Stimulated activated CD4-positive, alpha-beta T cell treated with anti-CD3 and anti-CD28 coated beads, Interleukin-15, amount 100 ng/mL, for 48 hours (primary cell): ENCODE measurements around the gene PAPOLB.
A peak's percentile ranks its signal among the peaks of the same experiment; 100 is the strongest.
"Not testable (repeated sequence)": the region's sequence is repeated elsewhere in the genome, so short reads cannot be mapped to it uniquely, and the experiment has no call there.

Experiments used
- DNase-seq, 2 donors: peaks; one replicate each; pipeline ENCODE4 v3.0.0-alpha.2; 2020; ENCODE audit warnings: low read depth in 2 of 2

Gene PAPOLB

DNA sequence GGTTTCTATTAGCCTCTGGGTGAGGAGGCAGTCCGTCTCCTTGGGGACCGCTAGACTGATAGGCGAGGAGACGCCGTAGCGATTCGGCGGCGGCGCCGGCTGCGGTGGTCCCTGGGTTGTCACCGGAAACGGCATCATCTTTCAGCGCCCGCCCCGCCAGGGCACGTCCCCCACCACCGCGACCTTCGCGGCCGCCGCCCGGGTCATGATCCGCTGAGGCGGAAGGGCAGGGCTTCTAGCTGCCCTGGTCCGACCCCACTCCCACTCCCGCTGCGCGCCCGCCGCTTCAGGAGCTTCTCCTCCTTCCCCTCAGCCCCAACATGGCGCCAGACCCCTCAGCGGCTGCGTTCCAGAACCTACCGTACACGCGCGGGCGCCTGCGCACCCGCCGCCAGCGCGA, at the start of gene PAPOLB:
Gene PAPOLB, minus strand, starts transcription at position 358 of the 400 bp plus-strand sequence. Its CDS starts 220 bp downstream, at position 138.
- DNase-seq = no peak

DNA sequence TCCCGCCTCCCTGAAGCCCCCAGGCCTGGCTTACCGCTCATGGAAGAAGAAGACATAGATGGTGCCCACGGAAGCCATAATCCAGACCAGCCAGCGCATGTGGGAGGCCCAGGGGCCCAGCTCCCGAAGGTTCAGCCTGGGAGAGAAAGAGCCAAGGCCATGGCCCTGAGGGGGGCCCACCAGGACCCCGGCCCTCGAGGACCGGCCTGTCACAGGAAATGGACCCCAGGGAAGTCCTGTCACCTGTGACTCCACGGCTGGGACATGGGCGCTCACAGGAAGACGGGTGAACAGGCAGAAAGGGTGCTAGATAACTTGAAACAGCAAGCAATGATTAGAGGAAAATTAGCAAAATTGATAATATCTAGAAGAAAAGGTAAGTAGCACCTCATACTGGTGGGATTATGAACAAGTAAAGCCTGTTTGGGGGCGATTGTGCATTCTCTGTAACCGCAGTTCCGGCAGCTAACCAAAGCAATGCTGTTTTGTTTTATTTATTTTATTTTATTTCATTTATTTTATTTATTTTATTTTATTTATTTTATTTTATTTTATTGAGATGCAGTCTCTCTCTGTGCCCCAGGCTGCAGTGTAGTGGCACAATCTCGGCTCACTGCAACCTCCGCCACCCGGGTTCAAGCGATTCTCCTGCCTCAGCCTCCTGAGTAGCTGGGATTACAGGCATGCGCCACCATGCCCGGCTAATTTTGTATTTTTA, 49.4 kb upstream of the PAPOLB start:
- no peak for DNase-seq

- no peak for DNase-seq
Measured at GRCh38 chr7:4906682-4907081, 44.9 kb upstream of the PAPOLB start.

DNA sequence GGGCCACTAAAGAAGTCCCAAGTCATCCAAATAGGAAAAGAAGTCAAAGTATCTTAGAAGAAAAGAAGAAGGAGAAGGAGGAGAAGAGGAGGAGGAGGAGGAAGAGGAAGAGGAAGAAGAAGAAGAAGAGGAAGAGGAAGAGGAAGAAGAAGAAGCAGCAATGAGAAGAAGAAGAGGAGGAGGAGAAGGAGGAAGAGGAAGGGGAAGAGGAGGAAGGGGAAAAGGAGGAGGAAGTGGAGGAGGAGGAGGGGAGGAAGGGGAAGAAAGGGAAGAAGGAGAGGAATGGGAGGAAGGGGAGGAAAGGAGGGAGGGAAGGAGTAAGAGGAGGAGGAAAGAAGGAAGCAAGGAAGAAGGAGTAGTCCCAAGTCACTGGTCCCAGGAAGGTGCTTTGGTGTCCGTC, 43.3 kb upstream of the PAPOLB start:
- no peak for DNase-seq

- no peak for DNase-seq
Measured at GRCh38 chr7:4904346-4904745, 42.5 kb upstream of the PAPOLB start.

DNA sequence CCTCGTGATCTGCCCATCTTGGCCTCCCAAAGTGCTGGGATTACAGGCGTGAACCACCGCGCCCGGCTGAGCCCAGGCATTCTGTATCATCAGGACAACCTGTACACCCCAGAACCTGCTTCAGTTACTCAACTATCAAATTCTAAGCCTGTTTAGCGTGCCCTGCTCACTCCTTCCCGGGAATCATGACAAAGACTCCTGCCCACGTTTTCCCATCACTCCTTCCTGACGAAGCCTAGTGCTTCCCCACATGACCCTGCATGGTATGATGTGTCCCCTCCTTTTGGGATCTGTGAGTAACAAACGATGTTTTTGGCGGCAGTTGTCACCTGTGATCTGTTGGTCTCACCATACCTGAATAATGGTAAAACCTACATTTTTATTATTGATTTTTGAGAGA, 33.9 kb upstream of the PAPOLB start:
- no peak for DNase-seq

- no peak for DNase-seq
Measured at GRCh38 chr7:4894482-4894881, 32.7 kb upstream of the PAPOLB start.

GRCh38 chr7:4893929-4894475, 32.2 kb upstream of the PAPOLB start:
- no peak for DNase-seq

GRCh38 chr7:4893188-4893587, 31.4 kb upstream of the PAPOLB start:
- DNase-seq = not testable (repeated sequence)

- not testable (repeated sequence) for DNase-seq
Measured at GRCh38 chr7:4891522-4891921, 29.7 kb upstream of the PAPOLB start.

- DNase-seq = no peak
Measured at GRCh38 chr7:4889682-4890081, 27.9 kb upstream of the PAPOLB start.

- DNase-seq = no peak
Measured at GRCh38 chr7:4888161-4888560, 26.3 kb upstream of the PAPOLB start.

- no peak for DNase-seq
Measured at GRCh38 chr7:4886671-4887070, 24.8 kb upstream of the PAPOLB start.

DNA sequence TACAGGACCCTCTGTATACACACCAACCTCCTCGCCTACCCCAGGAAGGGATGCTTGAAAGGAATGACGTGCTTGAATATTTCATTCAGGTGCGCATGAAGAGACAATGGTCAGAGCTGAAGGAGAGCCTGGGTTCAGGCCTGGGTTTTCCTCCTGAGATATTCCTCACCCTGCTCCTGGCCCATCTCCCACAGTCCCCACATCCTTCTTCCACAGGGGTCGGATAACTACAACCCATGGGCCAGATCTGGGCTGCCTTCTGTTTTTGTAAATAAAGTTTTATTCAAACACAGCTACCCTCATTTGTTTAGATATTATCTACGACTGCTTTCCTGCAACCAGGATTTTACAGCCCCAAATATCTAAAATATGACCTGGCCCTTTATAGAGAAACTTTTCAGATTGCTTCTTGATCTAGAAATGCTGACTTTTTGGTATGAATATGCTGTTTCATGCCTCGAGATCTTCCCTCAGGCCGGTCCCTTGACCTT, 23.5 kb upstream of the PAPOLB start:
- DNase-seq = no peak

- DNase-seq = no peak
Measured at GRCh38 chr7:4884164-4884563, 22.3 kb upstream of the PAPOLB start.

DNA sequence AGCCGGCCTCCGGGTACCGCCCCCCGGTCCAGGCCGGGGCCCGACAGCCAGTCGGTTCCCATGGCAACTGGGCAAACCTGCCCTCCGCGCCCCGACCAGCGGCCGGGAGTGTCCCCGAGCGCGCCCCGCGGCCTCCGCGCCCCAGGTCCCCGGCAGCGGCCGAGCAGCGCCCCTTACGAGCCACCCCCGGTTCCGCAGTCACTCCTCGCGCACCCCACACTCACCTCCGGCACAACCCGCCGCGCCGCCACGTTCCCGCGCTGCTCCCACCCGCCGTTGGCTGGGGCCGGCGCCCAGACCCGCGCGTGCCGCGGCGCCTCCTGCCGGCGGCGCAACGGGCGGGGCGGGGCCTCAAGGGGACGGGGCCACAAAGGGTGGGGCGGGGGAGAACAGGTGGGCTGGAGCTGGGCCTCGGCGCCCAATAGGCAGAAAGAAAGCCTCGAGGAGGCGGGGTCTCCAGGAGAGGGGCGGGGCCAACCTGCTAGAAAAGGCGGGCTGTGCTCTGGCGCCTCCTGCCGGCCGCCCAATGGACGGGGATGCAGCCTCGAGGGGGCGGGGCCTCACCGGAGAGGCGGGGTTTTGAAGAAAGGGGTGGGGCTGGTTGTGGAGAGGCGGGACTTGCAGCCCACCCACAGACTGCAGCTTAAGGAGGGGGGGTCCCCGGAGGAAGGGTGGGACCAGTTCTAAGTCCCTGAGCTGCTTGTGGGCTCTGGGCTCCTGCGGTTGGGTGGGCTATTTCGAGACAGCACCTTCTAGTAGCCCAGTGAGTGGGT, 21.7 kb upstream of the PAPOLB start, which contains the start of gene RADIL:
Gene RADIL, minus strand, starts transcription at position 345 of the 773 bp plus-strand sequence. CDS start 5,577 bp downstream, outside the sequence.
- DNase-seq = peak; percentile 91 to 93

GRCh38 chr7:4883033-4883371, 21.2 kb upstream of the PAPOLB start:
- DNase-seq = no peak

- DNase-seq = no peak
Measured at GRCh38 chr7:4882169-4883032, 20.6 kb upstream of the PAPOLB start.

GRCh38 chr7:4880218-4880617, 18.4 kb upstream of the PAPOLB start:
- DNase-seq = no peak

- DNase-seq = no peak
Measured at GRCh38 chr7:4879396-4880081, 17.7 kb upstream of the PAPOLB start.
